Ramos (cell line): ENCODE measurements around the gene MPPED2.

Experiments
- in situ Hi-C: fragments of 300-500 bp; cut with MboI; formaldehyde crosslinking; loops from one replicate; pipeline ENCODE4 v1.14.3; 2022; ENCODE audit warnings: low sequenced_read_pairs; ENCODE audit not compliant: unreplicated experiment

Gene MPPED2

DNA sequence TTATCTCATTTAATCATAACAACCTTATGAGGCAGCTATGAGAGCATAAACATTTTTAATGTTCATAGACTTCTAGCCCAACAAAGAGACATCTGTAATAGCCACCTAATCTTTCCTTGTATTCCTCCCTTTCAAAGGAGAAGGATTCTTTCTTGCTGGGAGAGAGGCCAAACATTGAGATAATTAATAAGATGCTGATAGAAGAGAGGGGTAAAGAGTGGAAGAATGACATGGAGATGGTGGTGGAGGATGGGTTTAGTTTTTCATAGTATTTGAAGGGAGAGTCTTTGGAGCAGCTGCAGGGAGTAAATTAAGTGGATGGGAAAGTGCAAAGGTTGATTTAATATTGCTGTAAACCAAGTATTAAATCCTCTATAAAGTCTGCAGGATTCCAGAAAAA lies 205.3 kb downstream of the MPPED2 start:
- in situ Hi-C loops, result no loop called here

DNA sequence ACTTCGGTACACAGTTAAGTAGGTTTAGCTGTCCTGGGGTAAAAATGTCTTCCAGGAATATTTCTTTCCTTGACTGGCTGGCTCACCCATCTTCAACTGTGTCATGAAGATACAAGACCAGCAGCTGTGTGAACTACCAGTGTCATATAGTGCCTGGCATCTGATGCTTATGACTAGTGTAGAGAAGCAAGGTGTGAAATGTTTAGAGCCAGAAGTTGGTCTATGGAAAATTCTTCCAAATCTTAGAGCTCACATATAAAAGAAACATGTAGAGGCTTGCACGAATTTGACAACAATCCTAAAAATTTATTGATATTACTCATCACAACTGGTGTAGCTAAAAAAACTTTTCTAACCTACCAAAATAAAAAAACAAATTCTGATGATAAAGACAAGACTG lies 208.8 kb downstream of the MPPED2 start:
- in situ Hi-C loops, result no loop called here

DNA sequence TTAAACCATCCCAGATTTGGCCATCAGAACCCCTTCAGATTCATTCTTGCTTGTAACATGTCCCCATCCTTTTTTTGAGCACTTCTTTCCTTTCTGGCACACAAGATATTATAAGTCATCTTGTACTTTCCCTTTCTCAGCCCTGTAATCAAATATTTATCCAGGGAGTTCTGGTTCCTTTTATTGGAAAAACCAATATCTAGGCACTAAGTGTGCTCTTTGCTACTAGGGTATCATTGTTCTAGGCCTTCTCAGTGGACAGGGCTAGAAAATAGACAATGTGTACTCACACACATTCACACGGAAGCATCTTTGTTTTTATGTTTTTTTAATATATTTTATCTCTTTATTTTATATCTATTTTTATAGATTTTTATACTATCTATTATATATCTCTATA lies 216.0 kb downstream of the MPPED2 start:
- in situ Hi-C loops, result no loop called here

DNA sequence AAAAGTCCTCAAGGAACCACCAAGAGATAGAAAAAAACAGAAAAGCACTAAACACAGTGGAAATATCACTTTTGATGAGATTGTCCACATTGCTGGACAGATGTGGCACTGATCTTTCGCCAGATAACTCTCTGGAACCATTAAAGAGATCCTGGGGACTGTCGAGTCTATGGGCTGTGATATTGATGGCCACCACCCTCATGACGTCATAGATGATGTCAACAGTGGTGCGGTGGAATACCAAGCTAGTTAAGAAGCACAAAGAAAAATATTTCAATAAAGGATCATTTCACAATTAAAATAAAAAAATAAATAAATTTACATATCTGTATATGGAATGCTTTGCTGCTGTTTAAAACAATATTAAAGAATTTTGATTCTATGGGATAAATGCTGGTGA lies 217.8 kb downstream of the MPPED2 start:
- in situ Hi-C loops, result no loop called here

DNA sequence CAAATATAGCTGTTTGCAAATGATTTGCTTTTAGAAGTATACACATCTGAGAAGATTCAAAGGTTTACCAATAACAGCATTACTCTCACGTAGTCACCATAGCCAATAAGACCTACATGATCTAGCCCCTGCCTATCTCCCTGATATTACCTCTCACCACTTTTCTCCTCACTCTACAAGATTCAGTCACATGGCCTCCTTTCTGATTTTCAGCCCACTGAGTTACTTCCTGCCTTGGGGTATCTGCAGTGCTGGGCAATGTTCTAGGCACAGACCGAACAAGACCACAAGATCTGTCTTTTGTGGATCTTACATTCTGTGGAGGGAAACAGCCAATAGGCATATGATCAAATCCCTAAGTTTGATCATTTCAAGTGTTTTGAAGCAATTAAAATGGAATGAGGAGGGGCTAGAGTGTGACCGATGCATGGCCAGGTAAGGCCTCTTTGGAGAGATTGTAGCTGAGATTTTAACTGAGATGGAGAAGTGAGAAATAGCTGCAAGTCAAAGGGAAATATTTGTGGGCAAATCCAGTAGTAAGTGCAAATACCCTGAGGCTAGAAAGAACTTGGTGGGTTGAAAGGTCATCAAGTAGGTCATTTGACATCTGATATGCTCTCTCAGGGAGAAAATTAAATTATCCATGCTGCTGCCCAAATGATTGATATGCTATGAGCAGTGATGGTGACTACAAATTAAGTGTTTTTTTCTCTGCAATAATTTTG lies 220.2 kb downstream of the MPPED2 start:
- in situ Hi-C loops, result no loop called here

DNA sequence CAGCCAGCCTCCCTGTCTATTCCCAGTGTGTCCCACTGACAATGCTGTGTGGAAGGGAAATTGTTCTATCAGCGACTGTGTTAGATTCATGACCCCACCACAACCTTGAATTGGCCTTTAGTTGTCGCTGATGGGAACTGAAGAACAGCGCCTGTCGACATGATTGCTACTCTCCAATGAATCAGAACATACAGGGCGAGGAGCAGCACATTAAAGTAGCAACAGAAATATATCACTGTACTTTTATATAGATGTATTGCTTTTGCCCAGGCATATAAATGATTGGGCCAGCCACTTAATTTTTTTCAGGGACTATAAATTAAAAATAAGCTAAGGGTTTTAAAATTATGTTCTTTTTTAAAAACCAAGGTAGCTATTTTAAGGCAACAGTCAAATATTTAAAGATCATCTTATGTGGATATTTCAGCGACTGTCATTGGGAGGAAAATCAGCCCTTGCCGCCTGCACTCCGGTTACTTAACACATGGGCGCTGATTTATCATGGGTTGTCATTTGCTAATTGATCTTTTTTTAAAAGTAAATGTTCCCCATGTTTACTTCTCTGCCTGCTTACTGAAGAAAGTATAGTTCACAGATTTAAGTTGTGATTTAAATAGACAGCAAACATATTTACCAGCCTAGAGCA lies 221.2 kb downstream of the MPPED2 start:
- in situ Hi-C loops, result no loop called here

DNA sequence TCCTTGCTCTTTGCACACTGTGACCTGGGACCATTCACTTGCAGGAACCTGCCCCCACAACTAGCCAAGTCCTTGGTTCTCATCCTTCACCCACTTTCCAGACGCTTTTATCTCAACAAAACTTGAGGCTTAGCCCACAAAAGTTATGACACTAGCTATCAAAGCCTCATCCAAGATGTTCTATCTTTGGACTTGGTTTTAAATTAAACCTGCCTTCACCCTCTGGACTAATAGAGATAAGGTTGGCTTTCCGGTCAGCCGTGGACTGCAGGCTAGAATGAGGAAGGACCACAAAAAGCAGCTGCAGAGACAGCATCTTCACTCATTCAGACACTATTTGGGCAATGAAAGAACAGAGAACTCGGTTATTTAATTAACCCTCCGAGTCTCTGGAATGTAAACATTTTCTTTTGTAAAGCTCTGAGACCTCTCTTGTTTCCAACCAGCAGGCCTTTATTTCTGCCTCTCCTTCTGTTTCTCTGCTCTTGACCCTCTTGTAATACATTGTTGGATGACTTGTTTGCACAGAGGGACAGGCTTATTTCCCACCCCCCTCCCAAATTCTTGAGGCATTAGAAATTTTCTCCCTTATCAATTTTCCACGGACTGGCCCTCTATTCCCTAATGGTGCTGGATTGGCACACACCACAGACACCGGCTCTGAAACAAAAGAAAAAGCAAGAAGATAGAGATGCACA lies 221.9 kb downstream of the MPPED2 start:
- in situ Hi-C loops, result no loop called here

DNA sequence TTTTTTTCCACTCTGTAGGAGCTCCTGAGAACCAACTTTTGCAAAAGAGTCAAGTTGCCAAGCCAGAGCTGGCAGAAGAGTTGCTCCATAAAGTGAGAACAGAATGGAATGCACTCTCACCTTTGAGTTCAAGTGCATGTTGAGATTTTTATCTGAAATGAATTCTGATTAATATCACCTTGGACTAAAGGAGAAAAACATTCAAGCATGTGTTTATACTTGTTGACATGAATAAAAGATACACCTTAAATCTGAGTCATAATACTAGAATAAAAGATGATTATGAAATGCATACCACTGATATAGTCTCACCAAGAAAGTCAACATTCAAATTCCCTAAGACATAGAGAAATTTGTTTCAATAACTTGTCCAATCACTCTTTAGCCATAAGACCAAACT lies 225.4 kb downstream of the MPPED2 start:
- in situ Hi-C loops, result no loop called here
